ENCODE measurements around the gene CACNA1I. TPM values are rescaled to one million over a fixed set of nuclear protein-coding genes. Genes with fewer than 3 reads are reported as not detected.

CACNA1I gene
- total RNA-seq, 1 donor from 2014 or later, result 0.41 TPM

DNA sequence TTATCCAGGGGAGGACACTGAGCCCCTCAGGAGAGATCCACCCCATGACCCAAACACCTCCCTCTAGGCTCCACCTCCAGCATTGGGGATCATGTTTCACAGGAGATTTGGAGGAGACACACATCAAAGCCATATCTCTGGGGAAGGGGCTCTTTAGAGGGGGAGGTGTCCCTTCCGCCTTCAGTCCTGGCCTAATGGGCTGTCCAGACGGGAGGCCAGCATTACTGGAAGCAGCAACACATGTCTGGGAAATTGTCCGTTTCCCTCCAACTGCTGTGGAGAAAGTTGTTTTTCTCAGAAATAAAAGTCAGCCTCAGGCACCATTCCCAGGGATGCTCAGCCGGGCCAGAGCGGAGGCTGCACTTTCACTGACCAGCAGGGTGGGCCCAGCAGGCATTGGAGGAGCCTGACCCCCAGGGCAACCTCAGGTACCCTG is 9.5 kb downstream of the CACNA1I start:
- H3K4me1 Mint-ChIP-seq (ENCODE audit: low read depth), result no peaks in the 10 kb centered on the region
- no peak overlapping the region for H3K27ac Mint-ChIP-seq
- H3K27me3 Mint-ChIP-seq, result peaks cover 33% of the 10 kb centered on the region
- peaks cover 10% of the 10 kb centered on the region for H3K9me3 Mint-ChIP-seq (ENCODE audit: low read depth)
- no peak for TF ChIP-seq CTCF (IDR thresholded peaks at IDR 0.05; ENCODE audit: unreplicated experiment)
- H3K4me3 Mint-ChIP-seq (ENCODE audit: low read depth), result no peak overlapping the region
- no peaks in the 10 kb centered on the region for H3K36me3 Mint-ChIP-seq (ENCODE audit: insufficient read depth)
- no peak for DNase-seq (ENCODE audit: low spot score, unreplicated experiment)

DNA sequence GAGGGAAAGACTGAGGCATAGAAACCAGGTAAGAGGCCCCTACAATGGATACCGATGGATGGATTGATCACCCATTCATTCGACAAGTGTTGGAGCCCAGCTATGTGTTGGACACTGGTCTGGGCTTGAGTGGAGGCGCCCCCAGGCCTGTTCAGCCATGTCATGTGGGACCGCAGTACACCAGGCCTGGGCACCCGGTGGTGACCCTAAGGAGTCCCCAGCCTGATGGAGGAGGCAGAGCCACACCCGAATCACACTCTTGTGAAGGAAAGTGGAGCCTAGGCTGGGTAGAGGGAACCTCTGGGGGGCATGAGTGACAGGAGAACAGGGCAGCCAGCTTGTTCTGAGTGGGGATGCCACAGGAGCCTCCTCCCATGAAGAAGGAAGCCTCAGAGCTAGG is 10.2 kb downstream of the CACNA1I start:
- Mint-ChIP-seq H3K9me3 (ENCODE audit: low read depth) (peaks cover 10% of the 10 kb centered on the region), H3K36me3 (ENCODE audit: insufficient read depth) (no peaks in the 10 kb centered on the region), H3K4me1 (ENCODE audit: low read depth) (no peaks in the 10 kb centered on the region), H3K27ac (no peak overlapping the region), H3K27me3 (peaks cover 33% of the 10 kb centered on the region), H3K4me3 (ENCODE audit: low read depth) (no peak overlapping the region)
- no peak for TF ChIP-seq CTCF (IDR thresholded peaks at IDR 0.05; ENCODE audit: unreplicated experiment)
- DNase-seq (ENCODE audit: low spot score, unreplicated experiment), result no peak

DNA sequence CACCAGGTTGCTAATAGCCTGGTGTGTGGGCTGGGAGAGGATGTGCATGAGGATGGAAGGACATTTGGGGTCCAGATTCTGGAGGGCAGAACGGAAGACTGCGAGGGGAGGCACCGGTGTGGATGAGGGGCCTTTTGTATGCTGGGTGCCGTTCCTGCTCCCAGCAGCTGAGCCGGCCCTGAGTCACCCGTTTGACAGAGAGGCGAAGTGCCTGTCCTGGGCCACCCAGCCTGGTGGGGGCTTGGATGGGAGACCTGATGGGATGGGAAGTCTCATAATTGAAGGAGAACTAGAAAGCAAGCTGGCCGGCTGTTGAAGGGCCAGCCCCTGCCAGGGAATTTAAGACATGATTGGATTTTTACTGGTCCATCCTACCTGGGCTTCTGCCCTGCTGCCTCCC is 10.8 kb downstream of the CACNA1I start:
- TF ChIP-seq CTCF (IDR thresholded peaks at IDR 0.05; ENCODE audit: unreplicated experiment), result no peak
- H3K4me1 Mint-ChIP-seq (ENCODE audit: low read depth), result no peaks in the 10 kb centered on the region
- DNase-seq (ENCODE audit: low spot score, unreplicated experiment), result no peak
- H3K27ac Mint-ChIP-seq, result no peak overlapping the region
- H3K4me3 Mint-ChIP-seq (ENCODE audit: low read depth), result no peak overlapping the region
- no peaks in the 10 kb centered on the region for H3K36me3 Mint-ChIP-seq (ENCODE audit: insufficient read depth)
- H3K27me3 Mint-ChIP-seq, result peaks cover 33% of the 10 kb centered on the region
- H3K9me3 Mint-ChIP-seq (ENCODE audit: low read depth), result peaks cover 10% of the 10 kb centered on the region

- H3K27ac Mint-ChIP-seq, result no peak overlapping the region
- DNase-seq (ENCODE audit: low spot score, unreplicated experiment), result no peak
- TF ChIP-seq CTCF (IDR thresholded peaks at IDR 0.05; ENCODE audit: unreplicated experiment), result no peak
- peaks cover 10% of the 10 kb centered on the region for H3K9me3 Mint-ChIP-seq (ENCODE audit: low read depth)
- no peaks in the 10 kb centered on the region for H3K4me1 Mint-ChIP-seq (ENCODE audit: low read depth)
- no peak overlapping the region for H3K4me3 Mint-ChIP-seq (ENCODE audit: low read depth)
- peaks cover 37% of the 10 kb centered on the region for H3K27me3 Mint-ChIP-seq
- no peaks in the 10 kb centered on the region for H3K36me3 Mint-ChIP-seq (ENCODE audit: insufficient read depth)
Observed at GRCh38 chr22:39583066-39583667, 12.6 kb downstream of the CACNA1I start.

DNA sequence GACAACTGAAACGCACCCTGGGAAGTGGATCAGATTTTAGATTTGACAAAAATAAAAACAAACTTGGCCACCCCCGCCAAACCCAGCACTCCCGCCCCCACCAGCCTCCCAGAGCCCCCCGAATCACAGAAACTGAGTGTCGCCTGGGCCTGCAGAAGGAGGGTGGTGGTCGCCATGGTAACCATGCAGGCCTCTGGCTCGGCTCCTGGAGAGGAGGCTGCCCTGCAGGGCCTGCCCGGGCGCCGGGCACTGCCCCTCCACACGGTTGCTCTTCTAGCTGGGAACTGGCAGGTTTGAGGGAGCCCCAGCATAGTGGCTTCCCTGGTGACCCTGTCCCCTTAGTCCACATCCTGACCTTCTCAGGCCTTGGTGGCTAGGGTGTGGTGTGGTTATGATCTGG is 19.3 kb downstream of the CACNA1I start:
- DNase-seq (ENCODE audit: low spot score, unreplicated experiment), result no peak
- TF ChIP-seq CTCF (IDR thresholded peaks at IDR 0.05; ENCODE audit: unreplicated experiment), result no peak
- no peaks in the 10 kb centered on the region for H3K9me3 Mint-ChIP-seq (ENCODE audit: low read depth)
- peaks cover 16% of the 10 kb centered on the region for H3K27me3 Mint-ChIP-seq
- peak overlapping the region; percentile 37 for H3K27ac Mint-ChIP-seq
- no peak overlapping the region for H3K4me3 Mint-ChIP-seq (ENCODE audit: low read depth)
- peaks cover 8% of the 10 kb centered on the region for H3K4me1 Mint-ChIP-seq (ENCODE audit: low read depth)
- H3K36me3 Mint-ChIP-seq (ENCODE audit: insufficient read depth), result no peaks in the 10 kb centered on the region

All from progenitor cell of endocrine pancreas (in vitro differentiated cells).